Cardiac fibroblast (primary cell): ENCODE measurements around the gene ERC2.

Experiments used
- DNase-seq, 2 donors: peaks; one replicate each; pipeline versions ENCODE4 v3.0.0 to v3.0.0-alpha.2; 2010; ENCODE audit warnings: low read depth in 2 of 2
- H3K4me3 ChIP-seq, 2 donors: replicated peaks in 1 of 2; 1 replicate in 1 of 2; 2 replicates in 1 of 2; pipeline ENCODE4 v1.5.1; 2011; ENCODE audit warnings: low read depth in 2 of 2, low read length in 2 of 2, mild to moderate bottlenecking in 2 of 2, moderate library complexity in 1 of 2
- CTCF ChIP-seq: IDR thresholded peaks from one replicate; pipeline ENCODE4 v1.5.1; 2011; ENCODE audit warnings: low read depth, mild to moderate bottlenecking, low read length, inconsistent platforms

Gene ERC2

GRCh38 chr3:55651011-55651410 lies 817.3 kb downstream of the ERC2 start:
- no peak for DNase-seq
- TF ChIP-seq CTCF, result no peak
- H3K4me3 ChIP-seq, result no peak overlapping the region

- TF ChIP-seq CTCF, result no peak
Measured at GRCh38 chr3:55650011-55650410, 818.3 kb downstream of the ERC2 start.

GRCh38 chr3:55649554-55649953 lies 818.7 kb downstream of the ERC2 start:
- H3K4me3 ChIP-seq, result no peak overlapping the region
- TF ChIP-seq CTCF, result no peak
- no peak for DNase-seq

More at GRCh38 chr3:55650011-55650410, 818.3 kb downstream of the ERC2 start:
- H3K4me3 ChIP-seq, result no peak overlapping the region
- DNase-seq, result no peak

GRCh38 chr3:55648591-55649318 lies 819.5 kb downstream of the ERC2 start:
- no peak for DNase-seq
- TF ChIP-seq CTCF, result no peak
- H3K4me3 ChIP-seq, result no peak overlapping the region

GRCh38 chr3:55647670-55648069 lies 820.6 kb downstream of the ERC2 start:
- TF ChIP-seq CTCF, result no peak
- DNase-seq, result no peak
- no peak overlapping the region for H3K4me3 ChIP-seq

GRCh38 chr3:55647063-55647462 lies 821.2 kb downstream of the ERC2 start:
- DNase-seq, result no peak
- TF ChIP-seq CTCF, result no peak
- no peak overlapping the region for H3K4me3 ChIP-seq

DNA sequence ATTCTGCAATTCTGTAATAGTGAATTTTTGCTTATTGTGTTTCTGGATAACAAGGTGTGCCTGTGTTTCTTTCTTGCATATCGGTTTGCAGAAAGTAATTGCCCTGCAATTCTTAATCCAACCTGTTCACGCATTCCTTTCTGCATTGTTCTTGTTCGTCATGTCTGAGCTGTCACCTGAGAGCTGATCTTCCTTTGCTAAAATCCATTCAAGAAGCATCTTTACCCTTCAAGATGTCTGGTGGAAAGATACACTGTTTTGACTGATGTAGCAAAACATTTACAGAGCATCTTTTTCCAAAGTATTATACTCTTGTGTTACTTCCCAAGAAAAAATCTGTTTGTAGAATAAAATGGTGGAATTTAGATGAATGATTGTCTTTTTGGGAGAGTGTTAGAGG lies 822.1 kb downstream of the ERC2 start:
- TF ChIP-seq CTCF, result no peak
- no peak overlapping the region for H3K4me3 ChIP-seq
- no peak for DNase-seq
